ENCODE results near the gene GSTM1. TPM values are rescaled to one million over a fixed set of nuclear protein-coding genes. Genes with fewer than 3 reads are reported as not detected.

Gene GSTM1
- not detected in 5 replicates for total RNA-seq (2022; extraction: Qiagen RNA extraction)

DNA sequence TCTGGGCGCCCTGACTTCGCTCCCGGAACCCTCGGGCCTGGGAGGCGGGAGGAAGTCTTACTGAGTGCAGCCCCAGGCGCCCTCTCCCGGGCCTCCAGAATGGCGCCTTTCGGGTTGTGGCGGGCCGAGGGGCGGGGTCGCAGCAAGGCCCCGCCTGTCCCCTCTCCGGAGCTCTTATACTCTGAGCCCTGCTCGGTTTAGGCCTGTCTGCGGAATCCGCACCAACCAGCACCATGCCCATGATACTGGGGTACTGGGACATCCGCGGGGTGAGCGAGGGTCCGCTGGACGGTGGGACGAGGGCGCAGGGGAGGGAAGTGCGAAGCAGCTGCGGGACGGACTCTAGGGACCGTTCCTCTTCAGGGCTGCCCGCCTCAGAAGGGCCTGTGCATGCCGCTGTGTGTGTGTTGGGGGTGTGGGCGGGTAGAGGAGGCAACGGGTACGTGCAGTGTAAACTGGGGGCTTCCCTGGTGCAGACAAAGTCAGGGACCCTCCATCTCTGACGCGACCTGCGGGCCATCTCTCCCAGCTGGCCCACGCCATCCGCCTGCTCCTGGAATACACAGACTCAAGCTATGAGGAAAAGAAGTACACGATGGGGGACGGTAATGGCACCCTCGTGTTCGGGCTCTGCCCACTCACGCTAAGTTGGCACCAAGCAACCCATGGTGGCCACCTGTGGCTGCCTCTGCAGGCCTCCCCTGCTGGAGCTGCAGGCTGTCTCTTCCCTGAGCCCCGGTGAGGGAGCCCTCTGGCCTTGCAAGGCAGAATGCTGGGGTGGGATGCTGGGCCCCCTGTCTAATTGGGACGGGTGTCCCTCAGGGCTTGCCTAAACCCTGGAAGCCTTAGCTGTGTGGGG lies at the start of gene GSTM1:
Gene GSTM1 (plus strand): TSS at position 177 of the 859 bp plus-strand sequence. CDS start 57 bp downstream, at position 234.

DNA sequence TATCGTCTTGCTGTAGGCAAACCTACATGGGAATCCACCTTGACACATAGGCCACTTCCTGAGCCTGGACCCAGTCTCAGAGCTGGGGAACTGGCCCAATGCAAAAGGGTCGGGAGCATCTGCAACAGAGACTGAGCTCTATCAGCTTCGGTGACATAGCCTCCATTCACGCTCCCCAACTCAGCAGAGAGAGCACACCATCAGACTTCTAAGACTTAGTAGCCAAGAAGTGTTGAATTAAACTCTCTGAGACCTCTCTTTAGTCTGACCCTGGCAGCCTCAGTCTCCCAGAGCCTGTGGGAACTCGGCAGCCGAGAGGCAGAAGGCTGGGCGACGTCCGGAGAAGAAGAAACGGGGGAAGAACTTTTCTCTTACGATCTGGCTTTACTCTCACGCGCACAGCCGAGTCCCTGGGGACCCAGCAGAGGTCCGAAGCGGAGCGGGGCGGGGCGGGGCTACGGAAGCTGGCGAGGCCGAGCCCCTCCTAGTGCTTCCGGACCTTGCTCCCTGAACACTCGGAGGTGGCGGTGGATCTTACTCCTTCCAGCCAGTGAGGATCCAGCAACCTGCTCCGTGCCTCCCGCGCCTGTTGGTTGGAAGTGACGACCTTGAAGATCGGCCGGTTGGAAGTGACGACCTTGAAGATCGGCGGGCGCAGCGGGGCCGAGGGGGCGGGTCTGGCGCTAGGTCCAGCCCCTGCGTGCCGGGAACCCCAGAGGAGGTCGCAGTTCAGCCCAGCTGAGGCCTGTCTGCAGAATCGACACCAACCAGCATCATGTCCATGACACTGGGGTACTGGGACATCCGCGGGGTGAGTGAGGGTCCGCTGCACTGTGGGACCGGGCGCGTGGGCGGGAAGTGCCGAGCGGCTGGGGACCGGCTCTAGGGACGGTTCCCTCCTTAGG lies 31.8 kb upstream of the GSTM1 start, which contains the start of gene GSTM4:
Gene GSTM4 (plus strand): TSS at position 485 of the 905 bp plus-strand sequence. CDS start 291 bp downstream, at position 776.

DNA sequence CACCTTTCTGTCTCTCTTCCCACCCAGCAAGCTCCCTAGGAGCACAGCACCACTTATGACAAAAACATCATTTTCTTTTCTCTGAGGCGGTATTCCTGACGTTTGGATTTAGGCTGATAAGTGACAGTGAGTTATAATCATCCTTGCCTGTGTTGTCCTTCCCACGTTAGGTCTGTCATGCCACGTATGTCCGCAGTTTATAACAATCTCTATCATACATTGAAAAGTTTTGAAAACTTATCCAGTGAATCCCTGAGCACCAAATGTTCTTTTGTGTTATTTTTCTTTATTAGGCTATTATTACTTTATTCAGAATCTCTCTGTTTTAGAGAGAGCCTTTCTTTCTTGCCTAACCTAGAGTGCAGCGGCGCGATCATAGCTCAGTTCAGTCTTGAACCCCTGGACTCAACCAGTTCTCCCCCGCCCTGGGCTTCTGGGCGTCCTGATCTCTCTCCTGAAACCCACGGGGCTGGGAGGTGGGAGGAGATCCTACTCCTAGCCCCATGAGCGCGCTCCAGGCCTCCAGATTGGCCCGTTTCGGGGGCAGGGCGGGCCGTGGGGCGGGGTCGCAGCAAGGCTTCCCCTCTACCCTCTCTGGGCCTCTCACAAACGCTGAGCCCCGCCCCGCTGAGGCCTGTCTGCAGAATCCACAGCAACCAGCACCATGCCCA lies 20.0 kb upstream of the GSTM1 start, which contains the start of gene GSTM2:
Gene GSTM2 (plus strand): TSS at position 606 of the 671 bp plus-strand sequence. CDS start 59 bp downstream, at position 665.

DNA sequence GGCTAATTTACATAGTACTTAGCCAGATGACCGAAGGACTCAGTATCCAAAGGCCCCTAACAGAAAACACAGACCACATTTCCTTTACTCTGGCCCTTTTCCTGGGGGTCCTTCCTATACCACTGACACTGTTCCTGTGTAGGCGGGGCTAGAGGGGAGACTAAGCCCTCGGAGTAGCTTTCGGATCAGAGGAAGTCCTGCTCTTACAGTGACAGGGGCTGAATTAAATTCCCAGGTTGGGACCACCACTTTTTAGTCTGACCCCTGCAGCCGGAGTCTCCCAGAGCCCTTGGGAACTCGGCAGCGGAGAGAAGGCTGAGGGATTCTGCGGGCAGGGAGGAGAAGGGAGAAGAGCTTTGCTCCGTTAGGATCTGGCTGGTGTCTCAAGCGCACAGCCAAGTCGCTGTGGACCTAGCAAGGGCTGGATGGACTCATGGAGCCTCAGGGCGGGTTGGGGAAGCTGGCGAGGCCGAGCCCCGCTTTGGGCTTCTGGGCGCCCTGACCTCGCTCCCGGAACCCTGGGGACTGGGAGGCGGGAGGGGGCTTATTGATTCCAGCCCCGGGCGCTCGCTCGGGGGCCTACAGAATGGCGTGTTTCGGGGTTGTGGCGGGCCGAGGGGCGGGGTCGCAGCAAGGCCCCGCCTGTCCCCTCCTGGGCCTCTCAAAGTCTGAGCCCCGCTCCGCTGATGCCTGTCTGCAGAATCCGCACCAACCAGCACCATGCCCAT lies 24.1 kb downstream of the GSTM1 start, which contains the start of gene GSTM5:
Gene GSTM5 (plus strand): TSS at position 659 of the 728 bp plus-strand sequence. CDS start 62 bp downstream, at position 721.

DNA sequence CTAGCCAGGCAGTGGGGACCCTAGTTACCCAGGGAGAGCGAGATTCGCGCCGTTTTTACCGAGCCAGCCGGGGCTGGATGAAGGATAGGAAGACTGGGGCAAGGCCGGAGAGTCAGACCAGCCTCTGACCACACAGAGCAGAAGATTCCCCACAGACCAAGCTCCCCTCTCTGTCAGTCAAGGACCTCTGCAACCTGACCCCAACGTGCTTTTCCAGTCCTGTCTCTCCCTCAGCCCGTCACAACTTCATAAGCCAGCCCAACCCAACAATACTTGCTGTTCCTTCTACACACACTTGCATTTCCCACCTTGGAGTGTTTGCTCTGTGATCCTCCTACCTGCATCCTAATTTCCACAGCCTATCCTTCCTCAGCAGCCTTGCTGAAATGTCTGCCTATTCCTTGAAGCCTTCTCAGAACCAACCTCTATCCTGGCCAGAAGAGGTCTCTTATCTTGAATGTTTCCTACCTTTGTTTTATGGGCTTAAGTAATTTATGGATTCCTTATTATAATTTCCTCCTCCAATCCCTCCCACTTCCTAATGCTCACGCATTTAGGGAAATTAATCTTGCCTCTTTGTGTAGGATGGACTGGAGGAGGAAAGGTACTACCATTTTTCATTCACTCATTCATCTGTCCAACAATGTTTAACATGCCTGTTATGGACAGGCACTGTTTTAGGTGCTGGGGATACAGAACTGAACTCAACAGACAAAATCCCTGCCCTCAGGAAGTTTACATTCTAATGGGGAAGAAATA lies 53.2 kb downstream of the GSTM1 start, which contains the start of gene GSTM3:
Gene GSTM3 (minus strand): TSS at position 424 of the 759 bp plus-strand sequence. CDS start 751 bp downstream, outside the sequence.

Other genes starting within 250 kb of the GSTM1 start
- 0.06 to 0.13 TPM (median 0.10 TPM) in 4 of 5 replicates, not detected in the other for gene SYPL2, start 221.3 kb upstream of the GSTM1 start, total RNA-seq (2022; extraction: Qiagen RNA extraction)
- 1.9 to 2.8 TPM (median 2.3 TPM) in 5 replicates for gene ATXN7L2, start 203.9 kb upstream of the GSTM1 start, total RNA-seq (2022; extraction: Qiagen RNA extraction)
- gene CYB561D1, start 193.7 kb upstream of the GSTM1 start, total RNA-seq (2022; extraction: Qiagen RNA extraction) = 4.0 to 5.0 TPM (median 4.4 TPM) in 5 replicates
- 1.0 to 1.4 TPM (median 1.3 TPM) in 5 replicates for gene AMIGO1, start 178.1 kb upstream of the GSTM1 start, total RNA-seq (2022; extraction: Qiagen RNA extraction)
- not detected in 5 replicates for gene GPR61, start 147.9 kb upstream of the GSTM1 start, total RNA-seq (2022; extraction: Qiagen RNA extraction)
- 4.7 to 5.5 TPM (median 5.2 TPM) in 5 replicates for gene GNAI3, start 139.2 kb upstream of the GSTM1 start, total RNA-seq (2022; extraction: Qiagen RNA extraction)
- gene GNAT2, start 68.2 kb upstream of the GSTM1 start, total RNA-seq (2022; extraction: Qiagen RNA extraction) = 0.13 to 0.17 TPM (median 0.17 TPM) in 3 of 5 replicates, not detected in the others
- 20.6 to 28.6 TPM (median 23.1 TPM) in 5 replicates for gene AMPD2, start 68.0 kb upstream of the GSTM1 start, total RNA-seq (2022; extraction: Qiagen RNA extraction)
- 8.6 to 11.1 TPM (median 9.3 TPM) in 5 replicates for gene GSTM4, start 31.7 kb upstream of the GSTM1 start, total RNA-seq (2022; extraction: Qiagen RNA extraction)
- 2.9 to 3.6 TPM (median 3.4 TPM) in 5 replicates for gene GSTM2, start 19.8 kb upstream of the GSTM1 start, total RNA-seq (2022; extraction: Qiagen RNA extraction)
- gene GSTM5, start 24.4 kb downstream of the GSTM1 start, total RNA-seq (2022; extraction: Qiagen RNA extraction) = not detected in 5 replicates
- gene GSTM3, start 53.2 kb downstream of the GSTM1 start, total RNA-seq (2022; extraction: Qiagen RNA extraction) = 21.6 to 28.4 TPM (median 23.1 TPM) in 5 replicates
- 0.52 to 1.1 TPM (median 0.94 TPM) in 5 replicates for gene EPS8L3, start 76.1 kb downstream of the GSTM1 start, total RNA-seq (2022; extraction: Qiagen RNA extraction)
- gene CSF1, start 223.0 kb downstream of the GSTM1 start, total RNA-seq (2022; extraction: Qiagen RNA extraction) = 13.0 to 18.8 TPM (median 18.0 TPM) in 5 replicates

Measured in A549 treated with Mapracorat at 1 μM for 4 hours (cell line).